WTC11 (cell line): ENCODE measurements around the gene STRA6. TPM values are rescaled to one million over a fixed set of nuclear protein-coding genes. Genes with fewer than 3 reads are reported as not detected.

Experiments
- ATAC-seq: fragments of 200-7000 bp; cut with Tn5 transposase; 2 replicates; pipeline ENCODE4 v1.10.0; 2021; ENCODE audit warnings: mild to moderate bottlenecking, moderate library complexity
- CTCF ChIA-PET: fragments of 300-600 bp; sonication (Branson Sonifier 250); formaldehyde crosslinking; loops from one replicate; lab custom pipeline; 2021; ENCODE audit warnings: antibody characterized with exemption; lab: Charles Lee
- POLR2A ChIA-PET: fragments of 350-600 bp; sonication (Branson Sonifier 250); formaldehyde crosslinking; loops from one replicate; lab custom pipeline; 2021; ENCODE audit warnings: antibody characterized with exemption; lab: Charles Lee
- DNase-seq: peaks from one replicate; pipeline ENCODE4 v3.0.0; 2021; ENCODE audit warnings: low spot score
- H3K27ac Mint-ChIP-seq: 2 replicates; pipeline ENCODE4 v1.8.0; 2021; ENCODE audit warnings: mixed read lengths
- H3K27me3 Mint-ChIP-seq: 2 replicates; pipeline ENCODE4 v1.8.0; 2021; ENCODE audit warnings: low read depth, mild to moderate bottlenecking, moderate library complexity, mixed read lengths
- H3K36me3 Mint-ChIP-seq: 2 replicates; pipeline ENCODE4 v1.8.0; 2021; ENCODE audit warnings: mixed read lengths
- H3K4me1 Mint-ChIP-seq: 2 replicates; pipeline ENCODE4 v1.8.0; 2022; ENCODE audit warnings: mixed read lengths
- H3K4me3 Mint-ChIP-seq: 2 replicates; pipeline ENCODE4 v1.8.0; 2021; ENCODE audit warnings: mild to moderate bottlenecking, moderate library complexity, mixed read lengths
- H3K9me3 Mint-ChIP-seq: 2 replicates; pipeline ENCODE4 v1.8.0; 2021; ENCODE audit warnings: mixed read lengths
- CBFB ChIP-seq: sonication (generic); formaldehyde crosslinking; IDR thresholded peaks from 2 replicates; pipeline ENCODE4 v1.8.1; 2022; ENCODE audit warnings: mild to moderate bottlenecking, low read depth, missing genetic modification reagents
- CREB1 ChIP-seq: sonication (generic); formaldehyde crosslinking; IDR thresholded peaks from 2 replicates; pipeline ENCODE4 v1.8.0; 2023; ENCODE audit warnings: mild to moderate bottlenecking, missing genetic modification reagents
- ESRRA ChIP-seq: sonication (generic); formaldehyde crosslinking; IDR thresholded peaks from 2 replicates; pipeline ENCODE4 v1.8.1; 2022; ENCODE audit warnings: mild to moderate bottlenecking, missing genetic modification reagents, borderline replicate concordance
- JUN ChIP-seq: sonication (generic); formaldehyde crosslinking; IDR thresholded peaks from 2 replicates; pipeline ENCODE4 v1.8.0; 2023; ENCODE audit warnings: mild to moderate bottlenecking, missing genetic modification reagents
- KAT7 ChIP-seq: sonication (generic); formaldehyde crosslinking; IDR thresholded peaks from 2 replicates; pipeline ENCODE4 v1.8.1; 2023; ENCODE audit warnings: missing genetic modification reagents, mild to moderate bottlenecking, borderline replicate concordance
- NFATC4 ChIP-seq: fragments of 250-450 bp; sonication (Bioruptor Pico); IDR thresholded peaks from 2 replicates; pipeline ENCODE4 v1.9.0; 2021; ENCODE audit warnings: mild to moderate bottlenecking
- NFYB ChIP-seq: sonication (generic); formaldehyde crosslinking; conservative IDR thresholded peaks from 2 replicates; pipeline ENCODE4 v1.8.0; 2022; ENCODE audit warnings: low read depth, missing genetic modification reagents
- NR2C2 ChIP-seq: sonication (generic); formaldehyde crosslinking; IDR thresholded peaks from 2 replicates; pipeline ENCODE4 v1.8.0; 2022; ENCODE audit warnings: mild to moderate bottlenecking, missing genetic modification reagents
- SMAD4 ChIP-seq: sonication (generic); formaldehyde crosslinking; IDR thresholded peaks from 2 replicates; pipeline ENCODE4 v1.8.0; 2022; ENCODE audit warnings: mild to moderate bottlenecking, missing genetic modification reagents
- SP1 ChIP-seq: sonication (generic); formaldehyde crosslinking; conservative IDR thresholded peaks from 2 replicates; pipeline ENCODE4 v1.8.1; 2022; ENCODE audit warnings: missing genetic modification reagents
- TP53 ChIP-seq: sonication (generic); formaldehyde crosslinking; IDR thresholded peaks from 2 replicates; pipeline ENCODE4 v1.8.1; 2023; ENCODE audit warnings: mild to moderate bottlenecking, missing genetic modification reagents
- ZBTB21 ChIP-seq: sonication (generic); formaldehyde crosslinking; IDR thresholded peaks from 2 replicates; pipeline ENCODE4 v1.8.1; 2023; ENCODE audit warnings: mild to moderate bottlenecking, missing genetic modification reagents, borderline replicate concordance
- ZNF219 ChIP-seq: sonication (generic); formaldehyde crosslinking; IDR thresholded peaks from 2 replicates; pipeline ENCODE4 v1.8.0; 2023; ENCODE audit warnings: missing genetic modification reagents, mild to moderate bottlenecking, borderline replicate concordance
- ZNF423 ChIP-seq: fragments of 250-450 bp; sonication (Bioruptor Pico); IDR thresholded peaks from 2 replicates; pipeline ENCODE4 v2.1.2; 2022; ENCODE audit warnings: mild to moderate bottlenecking, moderate library complexity
- total RNA-seq: library from RNA; stranded (reverse); gene quantifications from 3 replicates; pipeline ENCODE4 v1.2.3, GENCODE V29; 2021
- TF ChIP-seq, protein P1 (sequence below): sonication (generic); formaldehyde crosslinking; IDR thresholded peaks from 2 replicates; pipeline ENCODE4 v1.8.0; 2022; ENCODE audit warnings: mild to moderate bottlenecking, missing genetic modification reagents
- TF ChIP-seq, protein P2 (sequence below): sonication (generic); formaldehyde crosslinking; IDR thresholded peaks from 2 replicates; pipeline ENCODE4 v1.8.1; 2023; ENCODE audit warnings: mild to moderate bottlenecking, missing genetic modification reagents, borderline replicate concordance
- TF ChIP-seq, protein P3 (sequence below): fragments of 250-450 bp; sonication (Bioruptor Pico); IDR thresholded peaks from 2 replicates; pipeline ENCODE4 v1.9.0; 2021; ENCODE audit warnings: mild to moderate bottlenecking
- TF ChIP-seq, protein P4 (sequence below): sonication (generic); formaldehyde crosslinking; IDR thresholded peaks from 2 replicates; pipeline ENCODE4 v1.8.1; 2022; ENCODE audit warnings: missing genetic modification reagents, borderline replicate concordance
- TF ChIP-seq, protein P5 (sequence below): sonication (generic); formaldehyde crosslinking; IDR thresholded peaks from 2 replicates; pipeline ENCODE4 v1.8.0; 2022; ENCODE audit warnings: mild to moderate bottlenecking, missing genetic modification reagents
- TF ChIP-seq, protein P6 (sequence below): sonication (generic); formaldehyde crosslinking; IDR thresholded peaks from 2 replicates; pipeline ENCODE4 v1.8.1; 2022; ENCODE audit warnings: mild to moderate bottlenecking, moderate library complexity, missing genetic modification reagents
- TF ChIP-seq, protein P7 (sequence below): sonication (generic); formaldehyde crosslinking; IDR thresholded peaks from 2 replicates; pipeline ENCODE4 v1.8.0; 2023; ENCODE audit warnings: mild to moderate bottlenecking, missing genetic modification reagents
- TF ChIP-seq, protein P8 (sequence below): sonication (generic); formaldehyde crosslinking; IDR thresholded peaks from 2 replicates; pipeline ENCODE4 v1.8.0; 2022; ENCODE audit warnings: missing genetic modification reagents

Gene STRA6
- total RNA-seq, 1 experiment from 2014 or later = 23.2 TPM

DNA sequence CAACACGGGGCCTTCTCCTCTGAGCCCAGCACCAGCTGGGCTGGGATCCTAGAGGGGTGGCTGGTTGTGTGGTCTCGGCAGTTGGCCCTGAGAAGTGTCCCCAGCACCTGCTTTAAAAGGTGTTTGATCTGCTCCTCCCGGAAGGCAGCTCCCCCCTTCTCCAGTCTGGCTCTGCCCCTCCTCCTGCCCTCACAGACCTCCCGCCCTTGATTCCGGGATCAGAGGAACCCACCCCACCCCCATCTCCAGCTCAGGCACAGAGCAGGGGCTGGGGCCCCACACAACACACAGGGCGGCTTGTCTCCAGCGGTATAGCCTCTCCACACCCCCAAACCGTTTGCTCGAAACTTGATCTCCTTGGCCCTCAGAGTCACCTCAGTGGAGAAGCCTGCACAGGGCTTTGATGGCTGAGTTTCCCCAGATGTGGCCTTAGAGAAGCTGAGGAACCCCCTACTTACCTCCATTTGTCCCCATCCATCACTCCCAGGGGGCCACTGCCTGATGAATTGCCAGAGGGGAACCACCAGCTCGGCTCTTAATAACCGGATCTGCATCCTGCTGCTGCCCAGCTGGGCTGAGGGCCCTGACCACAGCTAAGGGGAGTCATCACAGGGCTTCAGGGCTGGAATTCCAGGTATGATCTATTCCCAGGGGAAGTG, 6.4 kb upstream of the STRA6 start:
- Mint-ChIP-seq H3K27ac (peak overlapping the region; percentile 91), H3K27me3 (peaks cover 20% of the 10 kb centered on the region), H3K4me3 (peak overlapping the region; percentile 44), H3K36me3 (peaks cover 8% of the 10 kb centered on the region; the same call in 1 of the 2 replicates), H3K9me3 (no peaks in the 10 kb centered on the region), H3K4me1 (peaks cover 80% of the 10 kb centered on the region)
- DNase-seq (peak; percentile 71), ATAC-seq (peak; percentile 70)
- TF ChIP-seq, protein P1, sequence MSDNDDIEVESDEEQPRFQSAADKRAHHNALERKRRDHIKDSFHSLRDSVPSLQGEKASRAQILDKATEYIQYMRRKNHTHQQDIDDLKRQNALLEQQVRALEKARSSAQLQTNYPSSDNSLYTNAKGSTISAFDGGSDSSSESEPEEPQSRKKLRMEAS (CRISPR knock-in tag) = peak; percentile 57; the same call in 1 of the 2 replicates
- TF ChIP-seq SMAD4 (CRISPR knock-in tag) (0 out of 2 replicates have a peak, but pooled peaks have one; percentile 42), JUN (CRISPR knock-in tag) (no peak), NFYB (no peak), KAT7 (no peak), CBFB (CRISPR knock-in tag) (no peak), ZBTB21 (no peak), TP53 (CRISPR knock-in tag) (no peak), ZNF219 (CRISPR knock-in tag) (0 out of 2 replicates have a peak, but pooled peaks have one; percentile 24), ESRRA (CRISPR knock-in tag) (no peak), ZNF423 (CRISPR knock-in tag) (peak; percentile 3; the same call in 1 of the 2 replicates), NR2C2 (no peak), NFATC4 (CRISPR knock-in tag) (no peak), SP1 (CRISPR knock-in tag) (peak; percentile 41; the same call in 1 of the 2 replicates), CREB1 (CRISPR knock-in tag) (no peak)
- TF ChIP-seq, protein P2, sequence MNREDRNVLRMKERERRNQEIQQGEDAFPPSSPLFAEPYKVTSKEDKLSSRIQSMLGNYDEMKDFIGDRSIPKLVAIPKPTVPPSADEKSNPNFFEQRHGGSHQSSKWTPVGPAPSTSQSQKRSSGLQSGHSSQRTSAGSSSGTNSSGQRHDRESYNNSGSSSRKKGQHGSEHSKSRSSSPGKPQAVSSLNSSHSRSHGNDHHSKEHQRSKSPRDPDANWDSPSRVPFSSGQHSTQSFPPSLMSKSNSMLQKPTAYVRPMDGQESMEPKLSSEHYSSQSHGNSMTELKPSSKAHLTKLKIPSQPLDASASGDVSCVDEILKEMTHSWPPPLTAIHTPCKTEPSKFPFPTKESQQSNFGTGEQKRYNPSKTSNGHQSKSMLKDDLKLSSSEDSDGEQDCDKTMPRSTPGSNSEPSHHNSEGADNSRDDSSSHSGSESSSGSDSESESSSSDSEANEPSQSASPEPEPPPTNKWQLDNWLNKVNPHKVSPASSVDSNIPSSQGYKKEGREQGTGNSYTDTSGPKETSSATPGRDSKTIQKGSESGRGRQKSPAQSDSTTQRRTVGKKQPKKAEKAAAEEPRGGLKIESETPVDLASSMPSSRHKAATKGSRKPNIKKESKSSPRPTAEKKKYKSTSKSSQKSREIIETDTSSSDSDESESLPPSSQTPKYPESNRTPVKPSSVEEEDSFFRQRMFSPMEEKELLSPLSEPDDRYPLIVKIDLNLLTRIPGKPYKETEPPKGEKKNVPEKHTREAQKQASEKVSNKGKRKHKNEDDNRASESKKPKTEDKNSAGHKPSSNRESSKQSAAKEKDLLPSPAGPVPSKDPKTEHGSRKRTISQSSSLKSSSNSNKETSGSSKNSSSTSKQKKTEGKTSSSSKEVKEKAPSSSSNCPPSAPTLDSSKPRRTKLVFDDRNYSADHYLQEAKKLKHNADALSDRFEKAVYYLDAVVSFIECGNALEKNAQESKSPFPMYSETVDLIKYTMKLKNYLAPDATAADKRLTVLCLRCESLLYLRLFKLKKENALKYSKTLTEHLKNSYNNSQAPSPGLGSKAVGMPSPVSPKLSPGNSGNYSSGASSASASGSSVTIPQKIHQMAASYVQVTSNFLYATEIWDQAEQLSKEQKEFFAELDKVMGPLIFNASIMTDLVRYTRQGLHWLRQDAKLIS = no peak
- TF ChIP-seq, protein P3, sequence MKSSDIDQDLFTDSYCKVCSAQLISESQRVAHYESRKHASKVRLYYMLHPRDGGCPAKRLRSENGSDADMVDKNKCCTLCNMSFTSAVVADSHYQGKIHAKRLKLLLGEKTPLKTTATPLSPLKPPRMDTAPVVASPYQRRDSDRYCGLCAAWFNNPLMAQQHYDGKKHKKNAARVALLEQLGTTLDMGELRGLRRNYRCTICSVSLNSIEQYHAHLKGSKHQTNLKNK (CRISPR knock-in tag) = no peak
- TF ChIP-seq, protein P4, sequence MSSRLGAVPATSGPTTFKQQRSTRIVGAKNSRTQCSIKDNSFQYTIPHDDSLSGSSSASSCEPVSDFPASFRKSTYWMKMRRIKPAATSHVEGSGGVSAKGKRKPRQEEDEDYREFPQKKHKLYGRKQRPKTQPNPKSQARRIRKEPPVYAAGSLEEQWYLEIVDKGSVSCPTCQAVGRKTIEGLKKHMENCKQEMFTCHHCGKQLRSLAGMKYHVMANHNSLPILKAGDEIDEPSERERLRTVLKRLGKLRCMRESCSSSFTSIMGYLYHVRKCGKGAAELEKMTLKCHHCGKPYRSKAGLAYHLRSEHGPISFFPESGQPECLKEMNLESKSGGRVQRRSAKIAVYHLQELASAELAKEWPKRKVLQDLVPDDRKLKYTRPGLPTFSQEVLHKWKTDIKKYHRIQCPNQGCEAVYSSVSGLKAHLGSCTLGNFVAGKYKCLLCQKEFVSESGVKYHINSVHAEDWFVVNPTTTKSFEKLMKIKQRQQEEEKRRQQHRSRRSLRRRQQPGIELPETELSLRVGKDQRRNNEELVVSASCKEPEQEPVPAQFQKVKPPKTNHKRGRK (CRISPR knock-in tag) = no peak
- TF ChIP-seq, protein P5, sequence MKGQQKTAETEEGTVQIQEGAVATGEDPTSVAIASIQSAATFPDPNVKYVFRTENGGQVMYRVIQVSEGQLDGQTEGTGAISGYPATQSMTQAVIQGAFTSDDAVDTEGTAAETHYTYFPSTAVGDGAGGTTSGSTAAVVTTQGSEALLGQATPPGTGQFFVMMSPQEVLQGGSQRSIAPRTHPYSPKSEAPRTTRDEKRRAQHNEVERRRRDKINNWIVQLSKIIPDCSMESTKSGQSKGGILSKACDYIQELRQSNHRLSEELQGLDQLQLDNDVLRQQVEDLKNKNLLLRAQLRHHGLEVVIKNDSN = no peak
- TF ChIP-seq, protein P6, sequence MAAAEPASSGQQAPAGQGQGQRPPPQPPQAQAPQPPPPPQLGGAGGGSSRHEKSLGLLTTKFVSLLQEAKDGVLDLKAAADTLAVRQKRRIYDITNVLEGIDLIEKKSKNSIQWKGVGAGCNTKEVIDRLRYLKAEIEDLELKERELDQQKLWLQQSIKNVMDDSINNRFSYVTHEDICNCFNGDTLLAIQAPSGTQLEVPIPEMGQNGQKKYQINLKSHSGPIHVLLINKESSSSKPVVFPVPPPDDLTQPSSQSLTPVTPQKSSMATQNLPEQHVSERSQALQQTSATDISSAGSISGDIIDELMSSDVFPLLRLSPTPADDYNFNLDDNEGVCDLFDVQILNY (CRISPR knock-in tag) = no peak
- TF ChIP-seq, protein P7, sequence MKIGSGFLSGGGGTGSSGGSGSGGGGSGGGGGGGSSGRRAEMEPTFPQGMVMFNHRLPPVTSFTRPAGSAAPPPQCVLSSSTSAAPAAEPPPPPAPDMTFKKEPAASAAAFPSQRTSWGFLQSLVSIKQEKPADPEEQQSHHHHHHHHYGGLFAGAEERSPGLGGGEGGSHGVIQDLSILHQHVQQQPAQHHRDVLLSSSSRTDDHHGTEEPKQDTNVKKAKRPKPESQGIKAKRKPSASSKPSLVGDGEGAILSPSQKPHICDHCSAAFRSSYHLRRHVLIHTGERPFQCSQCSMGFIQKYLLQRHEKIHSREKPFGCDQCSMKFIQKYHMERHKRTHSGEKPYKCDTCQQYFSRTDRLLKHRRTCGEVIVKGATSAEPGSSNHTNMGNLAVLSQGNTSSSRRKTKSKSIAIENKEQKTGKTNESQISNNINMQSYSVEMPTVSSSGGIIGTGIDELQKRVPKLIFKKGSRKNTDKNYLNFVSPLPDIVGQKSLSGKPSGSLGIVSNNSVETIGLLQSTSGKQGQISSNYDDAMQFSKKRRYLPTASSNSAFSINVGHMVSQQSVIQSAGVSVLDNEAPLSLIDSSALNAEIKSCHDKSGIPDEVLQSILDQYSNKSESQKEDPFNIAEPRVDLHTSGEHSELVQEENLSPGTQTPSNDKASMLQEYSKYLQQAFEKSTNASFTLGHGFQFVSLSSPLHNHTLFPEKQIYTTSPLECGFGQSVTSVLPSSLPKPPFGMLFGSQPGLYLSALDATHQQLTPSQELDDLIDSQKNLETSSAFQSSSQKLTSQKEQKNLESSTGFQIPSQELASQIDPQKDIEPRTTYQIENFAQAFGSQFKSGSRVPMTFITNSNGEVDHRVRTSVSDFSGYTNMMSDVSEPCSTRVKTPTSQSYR (CRISPR knock-in tag) = peak; percentile 50; the same call in 1 of the 2 replicates
- TF ChIP-seq, protein P8, sequence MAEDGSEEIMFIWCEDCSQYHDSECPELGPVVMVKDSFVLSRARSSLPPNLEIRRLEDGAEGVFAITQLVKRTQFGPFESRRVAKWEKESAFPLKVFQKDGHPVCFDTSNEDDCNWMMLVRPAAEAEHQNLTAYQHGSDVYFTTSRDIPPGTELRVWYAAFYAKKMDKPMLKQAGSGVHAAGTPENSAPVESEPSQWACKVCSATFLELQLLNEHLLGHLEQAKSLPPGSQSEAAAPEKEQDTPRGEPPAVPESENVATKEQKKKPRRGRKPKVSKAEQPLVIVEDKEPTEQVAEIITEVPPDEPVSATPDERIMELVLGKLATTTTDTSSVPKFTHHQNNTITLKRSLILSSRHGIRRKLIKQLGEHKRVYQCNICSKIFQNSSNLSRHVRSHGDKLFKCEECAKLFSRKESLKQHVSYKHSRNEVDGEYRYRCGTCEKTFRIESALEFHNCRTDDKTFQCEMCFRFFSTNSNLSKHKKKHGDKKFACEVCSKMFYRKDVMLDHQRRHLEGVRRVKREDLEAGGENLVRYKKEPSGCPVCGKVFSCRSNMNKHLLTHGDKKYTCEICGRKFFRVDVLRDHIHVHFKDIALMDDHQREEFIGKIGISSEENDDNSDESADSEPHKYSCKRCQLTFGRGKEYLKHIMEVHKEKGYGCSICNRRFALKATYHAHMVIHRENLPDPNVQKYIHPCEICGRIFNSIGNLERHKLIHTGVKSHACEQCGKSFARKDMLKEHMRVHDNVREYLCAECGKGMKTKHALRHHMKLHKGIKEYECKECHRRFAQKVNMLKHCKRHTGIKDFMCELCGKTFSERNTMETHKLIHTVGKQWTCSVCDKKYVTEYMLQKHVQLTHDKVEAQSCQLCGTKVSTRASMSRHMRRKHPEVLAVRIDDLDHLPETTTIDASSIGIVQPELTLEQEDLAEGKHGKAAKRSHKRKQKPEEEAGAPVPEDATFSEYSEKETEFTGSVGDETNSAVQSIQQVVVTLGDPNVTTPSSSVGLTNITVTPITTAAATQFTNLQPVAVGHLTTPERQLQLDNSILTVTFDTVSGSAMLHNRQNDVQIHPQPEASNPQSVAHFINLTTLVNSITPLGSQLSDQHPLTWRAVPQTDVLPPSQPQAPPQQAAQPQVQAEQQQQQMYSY (CRISPR knock-in tag) = no peak
- ChIA-PET POLR2A (interaction anchor here (1.0 to 1.3 kb wide), 2 partner anchors 55 to 80 kb away, joined by 3 to 5 read pairs; no protein-coding TSS in a partner anchor), CTCF (interaction anchor here (0.5 to 2.1 kb wide), 19 partner anchors 10 to 240 kb away, joined by 3 to 19 read pairs (median 4); no protein-coding TSS in a partner anchor)
